HG03175 (cell line): ENCODE measurements around the gene ST13.
"Not testable (repeated sequence)": the region's sequence is repeated elsewhere in the genome, so short reads cannot be mapped to it uniquely, and the experiment has no call there.

Experiments
- ATAC-seq: cut with Tn5 transposase; IDR thresholded peaks from one replicate; pipeline ENCODE4 v1.9.1; 2021; ENCODE audit warnings: mild to moderate bottlenecking, moderate library complexity; ENCODE audit not compliant: unreplicated experiment

Gene ST13

GRCh38 chr22:40844951-40845350 lies 11.5 kb downstream of the ST13 start:
- ATAC-seq: no peak

DNA sequence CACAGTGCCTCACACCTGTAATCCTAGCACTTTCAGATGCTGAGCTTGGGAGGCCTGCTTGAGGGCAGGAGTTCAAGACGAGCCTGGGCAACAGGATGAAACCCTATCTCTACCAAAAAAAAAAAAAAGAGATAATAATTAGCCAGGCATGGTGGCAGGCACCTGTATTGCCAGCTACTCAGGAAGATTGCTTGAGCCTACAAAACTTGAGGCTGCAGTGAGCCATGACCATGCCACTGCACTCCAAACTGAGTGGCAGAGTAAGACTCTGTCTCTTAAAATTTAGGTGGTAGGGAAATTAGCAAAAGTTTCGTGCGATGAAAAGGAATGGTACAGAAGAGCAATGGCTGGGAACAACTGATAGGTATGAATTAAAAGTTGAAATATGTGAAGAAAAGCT lies 18.0 kb downstream of the ST13 start:
- ATAC-seq: no peak

DNA sequence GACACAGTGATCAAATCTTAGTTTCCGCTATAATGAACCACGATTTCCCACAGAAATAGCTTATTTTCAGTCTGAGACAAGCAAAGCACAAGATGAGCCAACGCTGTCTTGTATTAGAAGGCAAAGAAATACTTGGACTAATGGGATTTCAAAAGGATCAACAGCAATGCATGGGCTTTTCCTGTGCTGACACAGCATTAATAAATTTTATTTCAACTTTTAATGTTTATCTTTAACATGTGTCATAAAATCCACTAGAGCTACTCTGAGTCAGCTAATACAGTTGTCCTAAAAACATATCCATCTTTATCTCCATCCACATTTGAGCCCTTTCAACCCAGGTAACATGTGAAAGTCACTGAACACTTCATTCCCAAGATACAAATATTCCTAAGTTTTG lies 21.8 kb downstream of the ST13 start:
- ATAC-seq: no peak

DNA sequence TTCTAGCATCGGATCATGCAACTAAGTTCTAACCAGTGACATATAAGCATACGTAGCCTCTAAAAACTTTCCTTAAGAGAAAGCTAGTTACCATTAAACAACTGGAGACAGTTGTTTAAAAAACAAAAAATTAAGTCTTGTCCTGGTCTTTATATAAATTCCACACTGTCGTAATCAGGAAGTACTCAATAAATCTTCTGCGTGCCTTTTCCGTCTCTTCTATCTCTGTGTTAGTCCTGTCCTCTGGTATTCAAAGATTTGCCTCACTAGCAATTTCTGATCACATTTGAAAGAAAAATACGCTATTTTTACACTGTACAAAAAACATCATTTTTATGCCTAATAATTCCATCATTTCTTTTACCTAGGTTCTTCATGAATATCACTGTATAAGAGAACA lies 27.3 kb downstream of the ST13 start:
- no peak for ATAC-seq

- no peak for ATAC-seq
Measured at GRCh38 chr22:40826984-40827741, 29.3 kb downstream of the ST13 start.

GRCh38 chr22:40826292-40826691 lies 30.1 kb downstream of the ST13 start:
- not testable (repeated sequence) for ATAC-seq

DNA sequence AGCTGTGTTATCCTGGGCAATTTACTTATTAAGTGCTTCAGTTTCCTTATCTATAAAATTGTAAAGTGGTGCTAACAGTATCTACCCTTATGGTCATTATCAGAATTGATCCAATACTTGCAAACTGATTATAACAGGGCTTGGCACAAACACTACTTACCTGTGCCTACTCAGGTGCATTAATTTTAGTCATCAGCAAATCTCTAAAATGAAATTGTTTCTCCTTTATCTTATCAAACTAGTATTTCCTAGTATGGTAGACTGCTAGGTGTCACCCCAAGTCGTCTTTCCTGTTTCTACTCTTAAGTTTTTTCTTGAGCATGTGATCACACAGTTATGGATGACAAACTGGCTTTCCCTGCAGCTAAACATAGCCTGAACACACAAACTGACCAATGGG lies 33.0 kb downstream of the ST13 start:
- no peak for ATAC-seq

DNA sequence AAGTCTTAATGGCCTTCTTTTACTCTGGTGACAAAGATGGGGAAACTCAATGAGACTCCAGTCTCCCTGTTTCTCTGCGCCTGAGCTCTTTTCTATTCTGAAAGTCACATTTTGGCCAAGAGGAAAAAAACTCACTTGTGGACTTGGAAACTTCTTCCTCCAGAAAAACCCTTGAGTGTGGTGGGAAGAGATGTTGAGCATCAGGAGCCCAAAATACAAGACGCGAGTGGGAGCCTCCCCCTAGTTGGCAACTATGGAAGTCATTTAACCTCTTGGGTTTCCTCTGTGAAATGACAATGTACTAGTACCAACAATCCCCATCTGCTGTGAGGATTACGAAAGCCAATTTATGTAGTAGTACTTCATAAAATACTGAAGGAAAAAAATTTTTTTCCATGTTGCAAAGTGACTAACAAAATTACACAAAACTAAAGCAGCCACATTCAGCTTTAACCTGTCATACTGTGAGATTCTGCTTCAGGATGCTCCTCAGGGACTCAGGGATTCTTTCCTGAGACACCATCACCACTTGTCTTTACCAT lies 36.8 kb downstream of the ST13 start:
- no peak for ATAC-seq

- ATAC-seq: peak; percentile 80
Measured at GRCh38 chr22:40818747-40819598, 37.5 kb downstream of the ST13 start, which contains the start of gene SLC25A17. SLC25A17 (minus strand) TSS chr22:40819346; CDS start chr22:40819248, 98 bp downstream.

- ATAC-seq: no peak
Measured at GRCh38 chr22:40818192-40818746, 38.2 kb downstream of the ST13 start.

- no peak for ATAC-seq
Measured at GRCh38 chr22:40817737-40818136, 38.7 kb downstream of the ST13 start.

DNA sequence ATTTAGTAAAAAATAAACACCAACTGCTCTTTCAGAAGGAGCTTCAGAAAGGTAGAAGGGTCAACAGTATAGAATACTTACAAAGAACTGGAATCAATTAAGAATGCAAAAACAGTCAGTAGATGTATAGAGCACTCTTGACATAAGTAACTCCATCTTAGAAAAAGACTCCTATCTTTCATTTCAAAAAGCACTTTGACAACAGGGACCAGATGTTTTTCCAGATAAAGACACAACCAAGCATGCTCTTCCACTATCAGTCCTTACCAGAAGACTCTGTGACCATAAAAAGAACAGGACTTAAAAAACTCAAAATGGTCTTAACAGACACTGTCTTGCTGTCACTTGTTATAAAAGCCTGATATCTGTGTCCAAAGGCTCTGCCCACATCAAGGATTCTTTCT lies 42.5 kb downstream of the ST13 start:
- ATAC-seq: no peak

DNA sequence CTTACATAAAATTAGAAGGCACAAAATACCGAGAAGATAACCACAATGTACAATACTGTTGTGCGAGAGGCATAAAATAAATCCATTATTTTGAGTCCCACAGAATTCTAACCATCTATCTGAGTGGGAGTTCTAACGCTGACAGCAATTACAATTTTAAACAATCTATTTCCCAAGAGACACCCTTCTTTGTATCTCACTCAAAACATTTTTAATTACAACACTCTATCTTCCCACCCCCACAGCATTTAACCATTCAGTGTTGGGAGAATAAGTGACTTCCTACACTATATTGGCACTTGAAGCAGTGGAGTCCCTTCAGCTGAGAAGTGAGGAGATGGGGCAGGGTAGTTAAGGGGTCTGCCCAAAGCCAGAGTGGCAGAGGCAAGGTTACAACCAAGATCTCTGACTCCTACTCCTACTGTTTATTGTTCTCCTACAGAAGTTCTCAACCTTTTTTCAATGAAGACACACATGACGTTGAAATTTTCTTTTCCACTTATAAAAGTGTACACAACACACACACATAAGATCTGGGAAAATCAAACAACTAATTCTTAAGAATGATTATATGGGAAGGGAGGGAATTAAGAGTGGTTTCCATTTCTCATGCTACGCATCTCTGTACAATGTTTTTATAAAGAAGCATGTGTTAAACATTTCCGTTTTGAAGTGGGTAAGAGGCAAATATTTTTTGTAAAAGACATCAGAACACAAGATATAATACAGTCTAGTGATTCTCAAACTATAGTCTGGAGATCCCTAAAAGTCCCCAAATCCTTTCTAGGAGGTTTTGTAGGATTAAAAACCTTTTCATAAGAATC lies 48.2 kb downstream of the ST13 start:
- ATAC-seq: no peak

DNA sequence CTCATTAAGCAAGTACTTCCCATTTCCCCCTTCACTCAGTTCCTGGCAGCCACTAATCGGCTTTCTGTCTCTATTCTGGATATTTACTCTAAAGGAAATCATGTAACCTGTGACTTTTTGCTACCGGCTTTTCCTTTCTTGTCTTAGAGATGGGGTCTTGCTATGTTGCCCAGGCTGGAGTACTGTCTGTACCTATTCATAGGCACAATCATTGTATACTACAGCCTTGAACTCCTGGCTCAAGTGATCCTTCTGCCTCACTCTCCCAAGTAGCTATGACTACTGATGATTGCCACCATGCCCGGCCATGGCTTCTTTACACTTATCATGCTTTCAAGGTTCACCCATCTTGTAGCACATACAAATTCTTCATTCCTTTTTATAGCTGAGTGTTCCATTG lies 49.7 kb downstream of the ST13 start:
- ATAC-seq: no peak

GRCh38 chr22:40805699-40806203 lies 50.7 kb downstream of the ST13 start:
- no peak for ATAC-seq

DNA sequence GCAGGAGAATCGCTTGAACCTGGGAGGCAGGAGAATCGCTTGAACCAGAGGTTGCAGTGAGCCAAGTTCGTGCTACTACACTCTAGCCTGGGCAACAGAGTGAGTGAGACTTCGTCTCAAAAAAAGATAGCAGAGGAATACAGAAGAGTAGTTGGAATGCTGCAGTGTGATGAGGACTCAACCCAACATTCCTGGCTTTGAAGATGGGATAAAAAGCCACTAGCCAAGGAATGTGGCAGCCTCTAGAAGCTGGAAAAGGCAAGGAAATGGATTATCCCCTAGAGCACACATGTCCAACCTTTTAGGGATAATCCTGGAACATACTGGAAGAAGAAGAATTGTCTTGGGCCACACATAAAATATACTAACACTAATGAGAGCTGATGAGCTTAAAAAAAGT lies 51.2 kb downstream of the ST13 start:
- no peak for ATAC-seq

GRCh38 chr22:40803321-40803720 lies 53.1 kb downstream of the ST13 start:
- ATAC-seq: no peak

DNA sequence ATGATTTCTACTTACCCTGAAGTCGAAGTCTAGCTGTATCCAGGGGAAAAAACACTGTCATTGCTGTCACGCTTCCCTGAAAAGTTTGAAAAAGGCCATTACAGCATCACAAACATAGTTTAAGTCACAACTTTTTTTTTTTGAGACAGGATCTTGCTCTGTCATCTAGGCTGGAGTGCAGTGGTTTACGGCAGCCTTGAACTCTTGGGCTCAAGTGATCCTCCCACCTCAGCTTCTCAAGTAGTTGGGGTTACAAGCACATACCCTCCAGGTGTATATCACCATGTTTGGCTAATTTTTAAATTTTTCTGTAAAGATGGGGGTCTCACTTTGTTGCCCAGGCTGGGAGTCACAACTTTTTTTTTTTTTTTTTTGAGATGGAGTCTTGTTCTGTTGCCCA lies 57.4 kb downstream of the ST13 start:
- no peak for ATAC-seq

DNA sequence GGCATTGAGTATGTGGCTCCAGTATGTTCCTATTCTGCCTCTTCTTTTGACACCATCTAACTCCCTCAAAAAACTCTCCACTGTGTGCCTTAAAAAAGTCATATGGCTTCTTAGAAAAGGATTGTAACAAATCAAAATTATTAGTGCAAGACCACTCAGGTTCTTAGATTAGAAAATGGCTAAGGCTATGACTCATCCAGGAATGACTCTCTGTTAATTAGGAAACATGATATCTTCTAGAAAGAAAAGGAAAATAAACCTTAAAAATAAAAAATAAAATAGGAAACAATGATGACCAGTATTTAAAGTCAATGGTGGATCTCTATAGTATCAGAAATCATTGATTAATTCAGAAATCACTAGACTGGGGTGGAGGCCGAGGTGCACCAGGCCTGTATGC lies 59.0 kb downstream of the ST13 start:
- no peak for ATAC-seq

DNA sequence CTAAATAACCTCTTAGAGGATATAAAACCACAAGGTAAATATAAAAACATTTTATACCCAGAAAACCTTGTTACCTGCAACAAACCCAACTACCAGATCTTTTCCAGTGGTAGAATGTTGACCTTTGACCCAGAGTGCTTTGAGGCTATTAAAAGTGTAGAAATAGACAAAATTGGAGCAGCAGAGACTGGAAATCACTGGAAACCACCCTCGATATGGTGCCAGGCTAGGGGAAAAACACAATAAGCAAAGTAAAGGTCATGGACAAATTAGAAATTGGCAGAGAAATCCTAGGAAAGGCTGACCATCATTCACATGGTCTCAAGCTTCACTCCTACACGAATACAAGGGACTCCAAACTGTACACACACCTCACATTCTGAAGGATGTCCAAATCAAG lies 64.0 kb downstream of the ST13 start:
- no peak for ATAC-seq

DNA sequence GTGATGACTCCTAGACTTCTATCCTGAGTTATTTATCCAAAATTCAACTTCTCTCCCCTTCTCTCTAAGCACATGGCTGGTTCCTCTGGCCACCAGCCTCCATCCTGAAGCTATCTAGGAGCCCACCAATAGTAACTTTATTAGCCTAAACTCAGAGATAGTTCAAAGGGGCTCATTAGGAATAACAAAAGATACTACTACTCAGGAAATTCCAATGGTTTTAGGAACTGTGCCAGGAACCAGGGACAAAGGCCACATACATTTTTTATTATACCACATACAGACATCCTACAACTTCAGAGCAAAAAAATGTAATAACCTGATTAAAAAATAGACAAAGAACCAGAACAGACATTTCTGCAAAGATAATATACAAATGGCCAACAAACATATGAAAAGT lies 65.2 kb downstream of the ST13 start:
- ATAC-seq: no peak
